NT2/D1 (cell line): ENCODE results near the gene PIP5K1C.

Source experiments
- YY1 ChIP-seq: IDR thresholded peaks from 2 replicates; pipeline ENCODE4 v1.6.1; 2011; ENCODE audit not compliant: insufficient read length, insufficient read depth
- ZNF274 ChIP-seq: IDR thresholded peaks from 2 replicates; pipeline ENCODE4 v1.6.1; 2011; ENCODE audit warnings: mild to moderate bottlenecking, low read depth, low read length

DNA sequence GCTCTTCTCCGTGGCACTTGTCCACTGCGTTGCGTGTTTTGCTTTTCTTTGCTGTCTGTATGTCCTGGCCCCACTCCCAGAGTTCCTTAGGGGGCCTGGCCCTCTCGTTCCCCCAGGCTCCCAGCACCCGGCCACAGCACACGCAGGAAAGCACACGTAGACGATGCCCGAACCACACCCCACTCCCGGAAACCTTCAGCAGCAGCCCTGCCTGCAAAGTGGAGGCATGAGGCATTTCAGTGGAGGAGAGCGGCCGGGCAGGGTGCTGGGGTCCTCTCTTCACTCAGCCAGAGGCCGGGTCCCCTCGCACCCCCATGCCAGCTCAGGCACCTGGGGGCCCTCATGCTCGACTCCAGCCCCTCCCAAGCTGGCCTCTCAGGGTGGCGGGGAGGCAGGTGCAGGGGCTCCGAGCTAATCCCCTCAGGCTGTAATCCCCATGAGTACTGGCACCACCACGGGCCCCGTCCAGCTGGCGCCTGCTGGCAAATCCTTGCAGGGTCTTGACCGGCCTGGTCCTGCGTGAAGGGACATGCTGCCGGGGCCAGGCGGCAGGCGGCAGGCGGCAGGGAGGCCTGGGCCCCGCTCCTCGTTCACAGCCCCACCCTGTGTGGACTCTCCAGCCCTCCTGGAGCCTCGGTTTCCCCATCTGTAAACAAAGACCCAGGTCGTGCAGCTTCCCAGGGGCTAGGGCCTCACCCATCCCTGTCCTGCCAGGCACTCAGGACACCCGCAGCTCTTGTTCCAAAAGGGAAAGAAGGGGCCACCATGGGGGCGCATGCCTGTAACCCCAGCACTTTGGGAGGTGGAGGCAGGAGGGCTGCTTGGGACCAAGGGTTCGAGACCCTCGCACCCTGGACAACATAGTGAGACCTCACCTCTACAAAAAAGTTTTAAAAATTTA is 7.0 kb downstream of the PIP5K1C start:
- no peak for TF ChIP-seq ZNF274
- no peak for TF ChIP-seq YY1
